GM10847 (cell line): ENCODE measurements around the gene SCYGR2.
"Not testable (repeated sequence)": the region's sequence is repeated elsewhere in the genome, so short reads cannot be mapped to it uniquely, and the experiment has no call there.

ENCODE experiments used
- POLR2A ChIP-seq: IDR thresholded peaks from 2 replicates; pipeline ENCODE4 v1.6.1; 2011; ENCODE audit not compliant: insufficient read length; ENCODE audit errors: extremely low read depth

SCYGR2 gene

GRCh38 chr2:227598835-227599503 is at the start of gene SCYGR2:
Gene SCYGR2, plus strand, starts transcription at chr2:227598893. Its CDS starts 0 bp downstream, at chr2:227598893.
- not testable (repeated sequence) for TF ChIP-seq POLR2A

- no peak for TF ChIP-seq POLR2A
These were observed 46.9 kb upstream of the SCYGR2 start for GRCh38 chr2:227551836-227552235.

- TF ChIP-seq POLR2A = no peak
These were observed 36.1 kb upstream of the SCYGR2 start for GRCh38 chr2:227562581-227562980.

- no peak for TF ChIP-seq POLR2A
These were observed 33.6 kb upstream of the SCYGR2 start for GRCh38 chr2:227565080-227565479.

DNA sequence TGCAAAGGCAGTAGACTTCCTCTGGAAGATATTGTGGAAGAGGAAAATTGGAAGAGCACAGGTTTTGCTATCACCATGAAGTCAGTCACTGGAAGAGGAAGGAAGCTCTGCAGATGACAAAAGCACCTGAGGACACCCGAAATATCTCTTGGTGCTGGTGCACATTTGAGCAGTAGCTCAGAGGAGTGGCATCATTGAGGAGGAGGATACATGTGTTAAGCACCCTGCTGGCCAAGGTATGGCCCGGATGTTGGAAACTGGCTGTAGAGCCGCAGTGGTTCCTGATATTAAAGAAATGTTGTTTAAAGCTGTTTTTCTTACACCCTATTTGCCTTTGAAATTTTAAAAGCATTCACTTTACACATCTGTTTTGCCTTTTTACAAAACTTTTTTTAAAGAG is 32.7 kb upstream of the SCYGR2 start:
- no peak for TF ChIP-seq POLR2A

- TF ChIP-seq POLR2A = no peak
These were observed 29.9 kb upstream of the SCYGR2 start for GRCh38 chr2:227568852-227569169.

DNA sequence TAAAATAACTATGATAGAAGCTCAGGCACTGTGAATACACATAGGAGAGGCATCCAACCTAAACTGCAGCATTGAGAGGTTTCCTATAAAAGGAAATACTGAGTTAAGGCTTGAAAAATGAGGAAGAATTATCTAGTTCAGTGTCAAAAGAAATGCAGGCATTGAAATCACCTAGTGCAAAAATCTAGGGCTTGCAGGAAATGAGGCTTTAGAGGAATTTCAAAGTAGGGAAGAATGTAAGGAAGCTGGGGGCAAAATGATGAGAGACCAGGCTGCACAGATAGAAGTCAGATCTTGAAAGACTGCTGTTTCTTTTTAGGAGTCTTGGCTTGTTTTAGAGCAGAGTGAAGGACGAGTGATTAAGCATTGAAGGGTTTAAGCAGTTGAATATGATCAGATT is 28.1 kb upstream of the SCYGR2 start:
- no peak for TF ChIP-seq POLR2A

GRCh38 chr2:227576110-227576509 is 22.6 kb upstream of the SCYGR2 start:
- TF ChIP-seq POLR2A = no peak

- no peak for TF ChIP-seq POLR2A
These were observed 21.9 kb upstream of the SCYGR2 start for GRCh38 chr2:227576812-227577211.

DNA sequence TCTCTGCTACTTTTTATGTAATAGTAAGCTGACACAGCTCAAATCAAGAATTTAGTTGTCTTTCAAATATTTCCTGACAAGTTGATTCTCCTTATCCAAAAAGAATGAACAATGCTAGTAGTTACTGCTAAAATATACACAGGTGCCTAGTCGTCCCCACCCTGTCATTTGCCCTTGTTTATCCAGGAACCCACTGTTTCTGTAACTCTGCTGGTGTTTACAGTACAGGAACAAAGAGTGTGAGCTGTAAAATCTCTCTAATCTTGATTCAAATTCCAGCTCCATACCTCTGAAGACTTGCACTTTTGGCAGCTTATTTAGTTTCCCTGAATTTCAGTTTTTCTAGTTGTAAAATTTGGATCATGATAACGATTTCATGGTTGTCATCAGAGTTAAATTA is 21.1 kb upstream of the SCYGR2 start:
- TF ChIP-seq POLR2A = no peak

DNA sequence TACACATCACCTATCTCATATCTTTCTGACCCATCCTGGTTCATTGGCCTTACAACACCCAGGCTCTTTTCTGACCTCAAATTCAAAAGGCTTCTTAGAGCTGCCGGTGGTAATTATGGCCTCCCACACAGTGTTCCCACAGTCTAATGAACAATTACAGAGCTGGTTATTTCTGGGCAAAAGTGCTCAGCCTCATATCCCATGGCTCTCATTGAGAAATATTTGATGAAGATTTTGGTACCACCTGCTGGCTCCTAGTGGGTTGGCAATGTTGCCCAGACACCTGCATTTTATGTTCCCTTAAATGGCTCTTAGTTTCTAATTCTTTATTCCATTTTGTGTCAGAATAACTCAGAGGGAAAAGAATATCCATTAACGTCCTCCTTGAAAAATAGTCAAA is 20.1 kb upstream of the SCYGR2 start:
- TF ChIP-seq POLR2A = no peak

- no peak for TF ChIP-seq POLR2A
These were observed 18.9 kb upstream of the SCYGR2 start for GRCh38 chr2:227579791-227580190.

GRCh38 chr2:227582369-227582768 is 16.3 kb upstream of the SCYGR2 start:
- TF ChIP-seq POLR2A = no peak

GRCh38 chr2:227592694-227593387 is 5.9 kb upstream of the SCYGR2 start:
- TF ChIP-seq POLR2A = no peak

DNA sequence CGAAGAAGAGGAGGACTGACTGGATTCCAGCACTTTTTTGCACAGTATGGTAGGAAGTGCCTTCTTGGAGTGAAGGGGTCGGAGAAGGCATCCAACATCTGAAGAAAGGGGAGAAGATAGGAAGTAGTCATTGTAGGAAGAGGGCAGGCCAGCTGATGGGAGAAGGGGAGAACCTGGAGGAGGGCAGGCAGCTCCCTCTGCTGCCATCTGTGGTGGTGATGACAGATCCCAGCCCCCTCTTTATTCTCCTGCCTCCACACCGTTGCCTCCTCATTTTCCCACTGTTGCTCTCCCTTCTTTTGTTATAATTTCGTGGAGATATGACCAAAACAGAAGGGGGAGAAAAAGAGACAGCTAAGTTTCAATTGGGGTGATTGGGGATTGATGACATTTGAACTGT is 2.9 kb upstream of the SCYGR2 start:
- no peak for TF ChIP-seq POLR2A

- TF ChIP-seq POLR2A = no peak
These were observed 1.7 kb upstream of the SCYGR2 start for GRCh38 chr2:227597036-227597435.

DNA sequence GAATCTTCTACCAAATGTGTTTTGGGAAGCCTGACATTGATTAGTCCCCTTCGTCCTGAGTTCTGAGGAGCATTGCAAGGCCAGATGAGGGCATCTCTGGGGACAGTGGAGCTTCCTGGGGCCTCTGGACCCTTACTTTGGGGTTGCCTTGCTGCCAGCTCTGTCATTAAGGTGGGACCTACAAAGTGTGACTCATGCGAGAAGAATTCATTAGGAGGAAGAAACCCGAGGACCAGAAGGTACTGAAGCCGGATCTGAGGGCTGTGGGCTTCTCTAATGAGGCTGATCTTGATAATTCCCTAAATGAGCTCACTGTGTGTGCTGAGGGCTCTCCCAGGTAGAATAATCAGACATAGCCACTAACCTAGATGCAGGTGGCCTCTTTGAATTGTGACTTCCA is 695 bp upstream of the SCYGR2 start:
- no peak for TF ChIP-seq POLR2A
